ENCODE measurements around the gene RPGR.

RPGR gene

GRCh38 chrX:38327007-38327774 lies at the start of gene RPGR:
Gene RPGR (minus strand): TSS chrX:38327509. CDS start chrX:38327367, 142 bp downstream.
- peak; percentile 84 for DNase-seq

GRCh38 chrX:38376747-38377146 lies 49.4 kb upstream of the RPGR start:
- no peak for DNase-seq

- no peak for DNase-seq
Observed at GRCh38 chrX:38375891-38376290, 48.6 kb upstream of the RPGR start.

- DNase-seq = no peak
Observed at GRCh38 chrX:38374431-38374830, 47.1 kb upstream of the RPGR start.

- no peak for DNase-seq
Observed at GRCh38 chrX:38371641-38372040, 44.3 kb upstream of the RPGR start.

- DNase-seq = no peak
Observed at GRCh38 chrX:38368774-38369173, 41.5 kb upstream of the RPGR start.

- no peak for DNase-seq
Observed at GRCh38 chrX:38365954-38366353, 38.6 kb upstream of the RPGR start.

GRCh38 chrX:38363046-38363445 lies 35.7 kb upstream of the RPGR start:
- no peak for DNase-seq

- no peak for DNase-seq
Observed at GRCh38 chrX:38357747-38358673, 30.7 kb upstream of the RPGR start.

GRCh38 chrX:38356401-38356800 lies 29.1 kb upstream of the RPGR start:
- DNase-seq = no peak

GRCh38 chrX:38352362-38352761 lies 25.1 kb upstream of the RPGR start, which contains the start of gene OTC:
Gene OTC (plus strand): TSS chrX:38352604. CDS start chrX:38352697, 93 bp downstream.
- no peak for DNase-seq

GRCh38 chrX:38351346-38351745 lies 24.0 kb upstream of the RPGR start:
- DNase-seq = no peak

- DNase-seq = no peak
Observed at GRCh38 chrX:38347136-38347535, 19.8 kb upstream of the RPGR start.

GRCh38 chrX:38346150-38346549 lies 18.8 kb upstream of the RPGR start:
- DNase-seq = no peak

GRCh38 chrX:38342853-38343778 lies 15.8 kb upstream of the RPGR start:
- DNase-seq = no peak

GRCh38 chrX:38341442-38341841 lies 14.1 kb upstream of the RPGR start:
- DNase-seq = no peak

GRCh38 chrX:38336538-38337240 lies 9.4 kb upstream of the RPGR start:
- DNase-seq = no peak

- no peak for DNase-seq
Observed at GRCh38 chrX:38335382-38335781, 8.1 kb upstream of the RPGR start.

GRCh38 chrX:38332505-38332904 lies 5.2 kb upstream of the RPGR start:
- DNase-seq = no peak

- DNase-seq = no peak
Observed at GRCh38 chrX:38327775-38328081, 419 bp upstream of the RPGR start.

- no peak for DNase-seq
Observed at GRCh38 chrX:38326086-38326485, 1.2 kb downstream of the RPGR start.

- no peak for DNase-seq
Observed at GRCh38 chrX:38320819-38321218, 6.5 kb downstream of the RPGR start.
